NB4 (cell line): ENCODE data around the gene C4orf54.

Source experiments
- MAX ChIP-seq: IDR thresholded peaks from 2 replicates; pipeline ENCODE4 v1.6.1; 2011; ENCODE audit warnings: low read depth, low read length
- POLR2A ChIP-seq: IDR thresholded peaks from 2 replicates; pipeline ENCODE4 v1.6.1; 2011; ENCODE audit warnings: mild to moderate bottlenecking; ENCODE audit not compliant: insufficient read length; ENCODE audit errors: extremely low read depth
- TF ChIP-seq, protein P1 (sequence below): IDR thresholded peaks from one replicate; pipeline ENCODE4 v1.5.1; 2012; ENCODE audit warnings: low read depth, low read length

DNA sequence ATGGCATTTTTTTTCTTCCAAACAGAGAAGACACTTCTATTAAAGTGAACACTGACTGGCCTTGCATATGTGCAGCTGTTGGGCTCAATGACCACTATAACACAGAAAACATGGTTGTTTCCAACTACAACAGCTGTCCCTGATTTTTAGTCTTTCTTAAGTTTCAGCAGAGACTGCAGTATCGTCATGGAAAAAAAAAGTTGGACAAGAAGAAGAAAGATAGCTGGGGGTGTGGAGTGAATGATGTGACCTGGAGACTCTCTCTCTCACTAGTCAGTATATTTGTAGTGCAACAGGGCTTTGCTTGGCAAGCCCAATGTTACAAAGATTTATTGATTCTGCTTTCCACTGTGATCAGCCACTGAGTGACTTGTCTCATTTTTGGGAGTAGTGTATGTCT lies 29.5 kb upstream of the C4orf54 start:
- TF ChIP-seq, protein P1, sequence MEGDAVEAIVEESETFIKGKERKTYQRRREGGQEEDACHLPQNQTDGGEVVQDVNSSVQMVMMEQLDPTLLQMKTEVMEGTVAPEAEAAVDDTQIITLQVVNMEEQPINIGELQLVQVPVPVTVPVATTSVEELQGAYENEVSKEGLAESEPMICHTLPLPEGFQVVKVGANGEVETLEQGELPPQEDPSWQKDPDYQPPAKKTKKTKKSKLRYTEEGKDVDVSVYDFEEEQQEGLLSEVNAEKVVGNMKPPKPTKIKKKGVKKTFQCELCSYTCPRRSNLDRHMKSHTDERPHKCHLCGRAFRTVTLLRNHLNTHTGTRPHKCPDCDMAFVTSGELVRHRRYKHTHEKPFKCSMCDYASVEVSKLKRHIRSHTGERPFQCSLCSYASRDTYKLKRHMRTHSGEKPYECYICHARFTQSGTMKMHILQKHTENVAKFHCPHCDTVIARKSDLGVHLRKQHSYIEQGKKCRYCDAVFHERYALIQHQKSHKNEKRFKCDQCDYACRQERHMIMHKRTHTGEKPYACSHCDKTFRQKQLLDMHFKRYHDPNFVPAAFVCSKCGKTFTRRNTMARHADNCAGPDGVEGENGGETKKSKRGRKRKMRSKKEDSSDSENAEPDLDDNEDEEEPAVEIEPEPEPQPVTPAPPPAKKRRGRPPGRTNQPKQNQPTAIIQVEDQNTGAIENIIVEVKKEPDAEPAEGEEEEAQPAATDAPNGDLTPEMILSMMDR: no peak
- no peak for TF ChIP-seq MAX
- no peak for TF ChIP-seq POLR2A
